ENCODE data around the gene AP1M1.

Gene AP1M1

DNA sequence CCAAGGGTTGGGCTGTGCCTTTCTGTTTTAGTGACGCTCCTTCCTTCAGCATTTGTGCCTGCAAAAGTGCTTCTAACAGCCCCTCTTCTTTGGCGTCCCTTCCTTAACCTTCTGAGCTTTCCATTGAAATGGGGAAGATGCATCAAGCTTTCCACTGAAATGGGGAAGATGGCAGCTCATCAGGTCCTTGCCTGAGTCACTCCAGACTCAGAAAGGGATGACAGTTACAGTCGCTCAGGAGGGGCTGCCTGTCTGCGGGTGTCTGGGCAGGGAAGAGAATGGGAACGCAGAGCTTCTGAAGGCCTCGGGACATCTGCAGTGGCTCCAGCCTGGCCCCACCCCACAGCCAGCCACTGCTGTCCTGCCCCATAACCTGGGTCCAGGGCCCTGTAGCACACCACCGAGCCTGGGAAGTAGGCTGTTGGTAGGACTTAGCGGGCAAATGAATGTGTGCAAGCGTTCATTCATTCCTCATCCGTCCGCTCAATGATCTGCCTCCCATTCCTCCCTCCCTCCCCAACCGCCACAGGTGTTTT, 9.8 kb downstream of the AP1M1 start:
- DNase-seq (ENCODE audit: low read depth in 2 of 2): no peak

DNA sequence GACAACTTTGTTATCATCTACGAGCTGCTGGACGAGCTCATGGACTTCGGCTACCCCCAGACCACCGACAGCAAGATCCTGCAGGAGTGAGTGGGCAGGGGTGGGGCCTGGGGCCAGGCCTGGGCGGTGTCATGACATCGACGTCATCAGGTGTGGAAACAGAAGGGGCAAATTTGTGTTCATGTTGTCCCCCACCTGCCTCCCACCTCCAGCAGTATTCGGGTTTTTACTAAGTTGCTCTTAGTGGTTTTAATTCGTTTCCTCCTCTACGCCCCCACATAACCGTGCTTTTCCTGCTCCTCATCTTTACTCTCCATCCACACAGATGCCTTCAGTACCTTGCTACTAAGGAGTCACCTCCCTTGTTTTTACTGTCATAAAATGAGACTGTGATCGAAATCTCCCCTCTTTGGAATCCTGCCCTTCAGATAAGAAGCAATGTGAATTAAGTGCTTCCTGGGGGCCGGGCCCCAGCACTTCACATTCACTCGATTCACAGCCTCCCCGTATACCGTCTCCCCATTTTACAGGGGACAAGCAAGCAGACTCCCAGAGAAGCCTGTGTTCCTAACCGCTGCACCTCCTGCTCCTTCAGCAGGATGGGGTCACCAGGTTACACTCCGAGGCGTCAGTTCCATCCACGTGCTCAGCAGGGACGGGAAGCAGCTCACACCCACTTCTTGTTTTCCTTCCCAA, 10.5 kb downstream of the AP1M1 start:
- no peak for DNase-seq (ENCODE audit: low read depth in 2 of 2)

DNA sequence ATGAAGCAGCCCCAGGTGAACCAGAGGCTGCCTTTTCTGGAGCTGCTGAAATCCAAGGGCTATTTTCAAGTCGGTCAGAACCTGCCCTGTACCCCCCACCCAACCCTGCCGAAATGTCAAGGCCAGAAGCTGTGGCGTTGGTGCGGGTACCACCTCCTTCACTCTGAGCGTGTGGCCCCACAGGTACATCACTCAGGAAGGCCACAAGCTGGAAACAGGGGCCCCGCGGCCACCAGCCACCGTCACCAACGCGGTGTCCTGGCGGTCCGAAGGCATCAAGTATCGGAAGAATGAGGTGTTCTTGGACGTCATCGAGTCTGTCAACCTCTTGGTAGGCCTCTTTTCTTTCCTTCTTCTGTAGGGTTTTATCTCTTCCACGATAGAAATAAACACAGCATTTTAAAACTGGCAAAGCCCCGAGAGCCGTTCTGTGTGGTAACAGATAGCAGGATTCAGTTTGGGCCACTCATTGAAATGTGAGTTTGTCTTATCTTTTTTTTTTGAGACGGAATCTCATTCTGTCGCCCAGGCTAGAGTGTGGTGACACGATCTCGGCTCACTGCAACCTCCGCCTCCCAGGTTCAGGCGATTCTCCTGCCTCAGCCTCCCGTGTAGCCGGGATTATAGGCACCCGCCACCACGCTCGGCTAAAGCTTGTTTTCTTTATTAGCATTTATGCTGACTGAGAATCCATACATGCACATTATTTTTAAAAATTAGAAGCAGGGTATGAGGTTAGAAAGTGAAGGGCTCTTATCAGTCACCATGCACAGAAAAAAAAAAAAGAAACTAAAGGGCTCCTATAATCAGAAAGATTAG, 11.3 kb downstream of the AP1M1 start:
- no peak for DNase-seq (ENCODE audit: low read depth in 2 of 2)

DNA sequence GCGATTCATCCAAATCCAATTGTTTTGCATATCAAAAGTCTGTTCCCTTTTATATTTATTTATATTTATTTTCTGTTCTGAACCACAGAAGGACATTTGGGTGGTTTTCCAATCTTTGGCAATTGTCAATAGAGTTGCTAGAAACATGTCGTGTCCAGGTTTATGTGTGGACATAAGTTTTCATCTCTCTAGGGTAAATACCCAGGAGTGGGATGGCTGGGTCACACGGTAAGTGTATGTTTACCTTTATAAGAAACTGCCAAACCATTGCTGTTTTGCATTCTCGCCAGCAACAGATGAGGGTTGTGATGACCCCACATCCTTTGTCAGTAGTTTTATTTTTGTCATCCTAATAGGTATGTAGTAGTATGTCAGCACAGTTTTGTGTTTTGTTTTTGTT, 12.5 kb downstream of the AP1M1 start:
- no peak for DNase-seq (ENCODE audit: low read depth in 2 of 2)

DNA sequence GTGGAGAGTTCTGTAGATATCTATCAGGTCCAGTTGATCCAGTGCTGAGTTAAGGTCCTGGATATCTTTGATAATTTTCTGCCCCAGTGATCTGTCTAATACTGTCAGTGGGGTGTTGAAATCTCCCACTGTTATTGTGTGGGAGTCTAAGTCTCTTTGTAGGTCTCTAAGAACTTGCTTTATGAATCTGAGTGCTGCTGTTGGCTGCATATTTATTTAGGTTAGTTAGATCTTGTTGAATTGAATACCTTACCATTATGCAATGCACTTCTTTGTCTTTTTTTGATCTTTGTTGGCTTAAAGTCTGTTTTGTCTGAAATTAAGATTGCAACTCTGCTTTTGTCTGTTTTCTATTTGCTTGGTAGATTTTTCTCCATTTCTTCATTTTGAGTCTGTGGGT, 15.4 kb downstream of the AP1M1 start:
- DNase-seq (ENCODE audit: low read depth in 2 of 2): no peak

- no peak for DNase-seq (ENCODE audit: low read depth in 2 of 2)
These were observed 19.3 kb downstream of the AP1M1 start for GRCh38 chr19:16216744-16217670.

DNA sequence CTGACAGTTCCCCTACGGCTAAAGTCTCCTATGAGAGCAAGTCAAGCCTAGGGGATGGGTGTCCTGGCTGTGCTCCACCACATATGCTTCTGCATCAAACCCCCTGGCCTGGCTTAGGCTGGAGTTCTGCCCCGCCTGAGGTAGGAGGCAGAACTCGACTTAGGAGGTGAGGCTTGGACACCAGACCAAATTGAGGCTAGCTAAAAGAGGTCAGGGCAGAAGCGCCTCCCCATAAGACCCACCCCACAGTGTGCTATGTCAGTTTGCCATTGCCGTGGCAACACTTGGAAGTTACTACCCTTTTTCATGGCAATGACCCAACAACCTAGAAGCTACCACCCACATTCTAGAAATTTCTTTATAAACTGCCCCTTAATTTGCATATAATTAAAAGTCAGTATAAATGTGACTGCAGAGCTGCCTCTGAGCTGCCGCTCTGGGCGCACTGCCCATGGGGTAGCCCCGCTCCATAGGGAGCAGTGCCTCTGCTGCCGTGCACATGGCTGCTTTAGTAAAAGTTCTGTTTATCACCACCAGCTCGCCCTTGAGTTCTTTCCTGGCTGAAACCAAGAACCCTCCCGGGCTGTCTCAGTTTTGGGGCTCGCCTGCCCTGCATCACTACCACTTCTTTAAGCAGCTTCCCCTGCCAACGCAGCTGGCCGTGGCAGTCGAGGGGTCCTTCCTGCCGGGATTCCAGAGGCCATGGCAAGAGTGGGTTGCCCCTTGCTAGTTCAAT, 20.2 kb downstream of the AP1M1 start:
- no peak for DNase-seq (ENCODE audit: low read depth in 2 of 2)

DNA sequence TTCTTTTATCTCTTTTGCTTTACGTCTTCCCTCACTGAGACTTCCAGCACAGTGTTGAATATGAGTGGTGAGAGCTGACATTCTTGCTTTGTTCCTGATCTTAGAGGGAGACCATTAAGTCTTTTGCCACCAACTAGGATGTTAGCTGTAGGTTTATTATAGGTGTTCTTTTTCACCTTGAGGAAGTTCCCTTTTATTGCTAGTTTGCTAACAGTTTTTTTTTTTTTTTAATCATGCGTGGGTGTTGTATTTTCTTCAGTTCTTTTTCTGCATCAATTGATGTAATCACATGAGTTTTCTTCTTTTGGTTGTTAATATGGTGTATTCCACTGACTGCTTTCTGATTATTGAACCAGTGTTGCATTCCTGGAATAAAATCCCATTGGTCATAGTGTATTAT, 21.1 kb downstream of the AP1M1 start:
- no peak for DNase-seq (ENCODE audit: low read depth in 2 of 2)

DNA sequence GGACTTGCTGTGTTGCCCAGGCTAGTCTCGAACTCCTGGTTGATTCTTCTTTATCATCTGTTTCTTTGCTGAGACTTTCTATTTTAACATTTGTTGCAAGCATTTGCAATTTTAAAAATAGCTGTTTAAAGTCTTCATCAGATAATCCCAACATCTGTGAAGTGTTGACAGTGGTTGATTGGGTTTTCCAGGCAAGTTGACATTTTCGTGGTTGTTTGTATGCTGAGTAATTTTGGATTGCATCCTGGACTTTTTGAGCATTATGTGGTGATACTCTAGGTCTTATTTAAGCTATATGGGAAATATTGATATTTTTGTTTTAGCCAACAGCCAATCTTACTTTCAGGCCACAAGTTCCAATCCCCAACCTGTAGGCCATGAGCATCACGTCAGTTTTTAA, 25.1 kb downstream of the AP1M1 start:
- DNase-seq (ENCODE audit: low read depth in 2 of 2): no peak

GRCh38 chr19:16223746-16224145, 26.0 kb downstream of the AP1M1 start:
- no peak for DNase-seq (ENCODE audit: low read depth in 2 of 2)

DNA sequence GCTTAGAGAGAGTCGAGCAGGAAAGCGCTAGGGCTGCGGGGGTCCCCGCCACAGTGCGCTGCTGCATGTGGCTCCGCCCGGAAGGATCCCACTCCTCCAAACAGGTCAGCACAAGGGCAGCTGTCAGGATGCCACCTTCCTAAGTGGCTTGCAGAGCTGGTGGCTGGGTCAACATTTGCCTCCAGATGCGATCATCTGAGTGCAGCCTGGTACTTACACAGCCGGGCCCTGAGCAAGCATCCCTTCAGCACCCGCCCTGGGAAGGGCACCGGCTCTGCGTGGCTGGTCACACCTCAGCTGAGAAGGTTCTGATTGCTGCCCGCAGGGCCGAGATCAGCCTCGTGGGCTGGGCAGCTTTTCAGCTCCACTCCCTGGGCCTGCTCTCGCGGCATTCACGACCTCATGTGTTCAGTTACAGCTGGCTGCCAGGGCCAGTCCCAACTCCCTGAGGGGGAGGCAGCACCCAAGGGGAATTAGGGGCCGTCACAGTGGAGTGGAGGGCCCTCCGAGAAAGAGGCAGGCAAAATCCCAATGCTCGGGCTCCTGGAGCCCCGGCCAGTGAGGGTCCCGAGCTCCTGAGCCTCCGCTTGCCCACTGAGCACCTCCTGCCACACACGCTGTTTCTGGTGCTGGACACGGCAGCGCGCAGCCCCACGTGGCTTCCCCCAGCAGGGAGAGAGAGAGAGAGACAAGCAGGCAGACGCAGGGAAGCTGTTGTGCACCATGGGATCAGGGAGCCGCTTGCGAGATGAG, 26.8 kb downstream of the AP1M1 start:
- DNase-seq (ENCODE audit: low read depth in 2 of 2): no peak

DNA sequence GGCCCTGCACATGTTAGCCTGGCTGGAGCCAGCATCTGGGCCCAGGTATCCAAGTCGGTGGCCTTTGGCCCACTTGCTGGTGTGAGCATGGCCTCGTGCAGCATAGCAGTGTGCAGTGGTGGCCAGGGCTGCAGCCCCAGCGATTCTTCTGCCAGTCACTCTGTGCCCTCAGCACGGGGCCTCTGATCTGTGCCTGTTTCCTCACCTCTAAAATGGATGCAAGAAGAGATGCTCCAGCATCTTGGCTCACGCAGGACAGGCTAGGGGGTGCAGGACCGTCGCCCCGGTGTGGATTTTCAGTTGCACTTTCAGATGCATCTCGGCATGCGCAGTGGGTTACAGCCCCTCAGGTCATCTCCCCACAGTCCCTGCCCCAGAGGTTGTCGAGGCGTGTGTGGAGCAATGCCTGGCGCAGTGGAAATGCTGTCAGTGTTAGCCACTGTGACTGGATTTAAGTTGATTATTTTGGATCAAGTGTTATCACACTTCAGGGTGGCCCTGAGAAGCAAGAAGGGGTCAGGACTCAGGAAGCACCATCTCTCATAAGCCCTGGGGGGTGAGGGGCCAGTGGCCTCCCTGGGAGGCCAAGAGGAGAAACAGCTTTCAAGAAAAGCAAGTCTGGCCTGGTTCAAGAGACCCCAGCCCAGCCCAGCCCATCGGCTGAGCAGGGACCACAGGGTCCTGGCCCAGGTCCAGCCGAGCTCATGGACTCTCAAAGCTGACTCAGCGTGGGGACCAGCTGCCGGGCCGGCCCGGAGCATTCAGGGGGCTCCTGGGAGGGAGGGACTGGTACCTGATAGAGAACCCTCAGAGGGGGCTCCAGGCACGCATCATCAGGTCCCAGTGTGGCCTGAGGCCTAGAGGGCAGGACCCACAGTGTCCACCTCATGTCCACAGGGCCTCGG, 27.8 kb downstream of the AP1M1 start:
- DNase-seq (ENCODE audit: low read depth in 2 of 2): no peak

GRCh38 chr19:16226184-16226591, 28.5 kb downstream of the AP1M1 start:
- no peak for DNase-seq (ENCODE audit: low read depth in 2 of 2)

GRCh38 chr19:16226878-16227836, 29.4 kb downstream of the AP1M1 start:
- no peak for DNase-seq (ENCODE audit: low read depth in 2 of 2)

DNA sequence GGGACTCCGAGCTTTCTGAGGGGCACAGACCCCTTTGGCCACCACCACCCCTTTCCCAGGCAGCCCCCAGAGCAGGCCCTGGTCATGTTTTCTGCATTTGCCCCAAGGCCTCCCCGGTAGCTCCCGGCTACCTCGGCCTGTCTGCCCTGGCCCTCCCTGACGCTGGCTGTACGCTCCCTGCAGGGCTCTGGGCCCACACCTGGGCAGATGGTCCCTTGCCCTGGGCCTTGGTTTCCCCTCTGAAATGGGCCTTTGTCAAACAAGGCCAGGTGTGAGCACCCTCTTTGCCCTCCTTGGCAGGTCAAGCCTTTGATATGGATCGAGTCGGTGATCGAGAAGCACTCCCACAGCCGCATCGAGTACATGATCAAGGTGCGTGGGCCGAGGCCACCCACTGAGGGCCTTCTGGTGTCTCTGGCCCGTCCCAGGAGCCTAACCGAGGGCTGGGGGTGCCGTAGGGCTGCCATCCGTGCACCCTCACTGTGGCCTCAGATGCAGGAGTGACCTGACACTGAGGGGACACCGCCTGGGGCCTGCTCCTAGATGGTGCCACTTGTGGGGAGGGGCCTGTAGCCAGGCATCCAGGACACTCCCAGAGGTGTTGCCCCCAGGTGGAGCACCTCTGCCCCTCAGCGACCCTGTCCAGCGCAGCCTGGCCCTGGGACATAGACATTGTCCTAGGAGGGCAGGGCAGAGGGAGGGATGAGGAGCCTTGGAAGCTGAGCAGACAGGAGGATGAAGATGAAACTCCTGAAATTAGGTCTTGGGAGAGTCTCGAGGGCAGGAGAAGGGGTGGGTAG, 30.3 kb downstream of the AP1M1 start:
- DNase-seq (ENCODE audit: low read depth in 2 of 2): no peak

- no peak for DNase-seq (ENCODE audit: low read depth in 2 of 2)
These were observed 31.1 kb downstream of the AP1M1 start for GRCh38 chr19:16228637-16229321.

DNA sequence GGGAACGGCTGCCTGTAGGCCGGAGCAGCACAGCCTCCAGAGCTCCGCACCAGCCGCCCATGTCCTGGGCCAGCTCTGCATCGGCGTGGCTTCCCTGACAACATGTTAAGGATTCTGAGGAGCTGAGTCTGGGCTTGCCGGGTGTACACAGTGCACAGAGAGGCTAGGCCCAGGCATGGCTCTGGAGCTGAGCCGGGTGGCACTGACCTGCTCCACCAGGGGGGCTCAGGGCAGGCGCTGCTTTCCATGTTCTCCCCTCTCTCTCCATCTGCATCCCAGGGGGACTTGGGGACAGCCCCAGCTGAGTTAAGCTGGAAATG, 31.6 kb downstream of the AP1M1 start:
- no peak for DNase-seq (ENCODE audit: low read depth in 2 of 2)
